ENCODE results near the gene AKAP6. TPM values are rescaled to one million over a fixed set of nuclear protein-coding genes. Genes with fewer than 3 reads are reported as not detected.

The AKAP6 gene
- total RNA-seq, 1 experiment from 2014 or later = 1.9 TPM

DNA sequence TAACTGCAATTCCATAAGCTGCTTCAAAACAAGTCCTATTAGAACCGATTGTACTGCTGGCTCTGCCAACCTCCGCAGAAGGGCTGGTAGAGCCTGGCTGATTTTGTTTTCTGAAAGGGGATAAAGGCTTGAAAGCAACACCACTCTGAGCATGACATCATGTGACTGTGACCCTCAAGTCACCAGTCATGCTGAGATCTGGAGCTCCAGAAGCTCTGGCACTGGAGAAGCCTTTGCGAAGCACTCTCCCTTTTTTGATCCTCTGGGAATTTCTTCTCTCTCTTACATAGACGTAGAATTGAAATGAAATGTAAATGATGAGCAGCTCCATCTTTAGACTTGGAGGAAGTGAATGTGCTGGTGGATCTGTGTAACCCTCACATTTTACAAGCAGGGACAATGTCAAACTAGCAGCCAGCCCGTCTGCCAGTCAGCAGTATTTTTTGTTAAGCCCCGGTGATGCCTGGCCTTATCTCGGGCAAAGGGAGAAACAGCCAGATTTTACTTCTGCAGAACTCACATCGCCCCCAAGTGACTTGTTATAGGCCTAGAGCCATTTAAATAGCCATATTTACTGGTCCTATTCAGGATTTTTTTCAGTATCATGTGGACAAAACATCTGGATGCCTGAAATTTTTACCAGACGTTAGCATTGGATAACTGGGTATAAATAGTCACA, 497.4 kb downstream of the AKAP6 start:
- Histone ChIP-seq H3K79me2 (ENCODE audit: insufficient read depth, low read length) (no peaks in the 10 kb centered on the region), H3K27me3 (ENCODE audit: insufficient read depth, low read length) (no peaks in the 10 kb centered on the region; the same call in none of the 2 replicates), H3K4me2 (ENCODE audit: low read length) (no peak overlapping the region), H3K9me3 (ENCODE audit: control insufficient read depth in 1 of 2, insufficient read depth in 1 of 2, low read depth in 1 of 2, low read length in 2 of 2) (no peaks in the 10 kb centered on the region), H3K9me2 (ENCODE audit: insufficient read depth) (no peaks in the 10 kb centered on the region), H2AFZ (ENCODE audit: low read depth, low read length, poor library complexity, severe bottlenecking) (no peak overlapping the region), H4K20me1 (ENCODE audit: insufficient read depth) (no peaks in the 10 kb centered on the region), H3K9ac (ENCODE audit: low read length) (no peak overlapping the region), H3K27ac (ENCODE audit: low read depth, low read length) (no peak overlapping the region), H3K4me3 (replicated peaks in 1 of 2; ENCODE audit: low read depth in 1 of 2, low read length in 2 of 2) (no peak overlapping the region), H3K4me1 (ENCODE audit: control insufficient read depth in 1 of 2, insufficient read depth in 2 of 2, low read length in 2 of 2) (no peaks in the 10 kb centered on the region), H3K36me3 (ENCODE audit: control insufficient read depth in 1 of 2, insufficient read depth in 2 of 2, low read length in 2 of 2) (no peaks in the 10 kb centered on the region)
- POLR2A ChIA-PET = no interaction called here
- intact Hi-C loops (cut with micrococcal nuclease) = no loop called here
- no peak for ATAC-seq
- no TSS peak for BruUV-seq (replicated peaks)
- CTCF ChIA-PET = no interaction called here
- no peak for DNase-seq (ENCODE audit: low read depth, low spot score)
- no peak for TF ChIP-seq POLR2A (IDR thresholded peaks at IDR 0.05; ENCODE audit: borderline replicate concordance, extremely low read depth, insufficient read depth, insufficient read length)
- TF ChIP-seq EZH2 (IDR thresholded peaks at IDR 0.05) = no peak
- no peak for TF ChIP-seq SIN3A (IDR thresholded peaks at IDR 0.05; ENCODE audit: low read depth)
- TF ChIP-seq, protein P1, sequence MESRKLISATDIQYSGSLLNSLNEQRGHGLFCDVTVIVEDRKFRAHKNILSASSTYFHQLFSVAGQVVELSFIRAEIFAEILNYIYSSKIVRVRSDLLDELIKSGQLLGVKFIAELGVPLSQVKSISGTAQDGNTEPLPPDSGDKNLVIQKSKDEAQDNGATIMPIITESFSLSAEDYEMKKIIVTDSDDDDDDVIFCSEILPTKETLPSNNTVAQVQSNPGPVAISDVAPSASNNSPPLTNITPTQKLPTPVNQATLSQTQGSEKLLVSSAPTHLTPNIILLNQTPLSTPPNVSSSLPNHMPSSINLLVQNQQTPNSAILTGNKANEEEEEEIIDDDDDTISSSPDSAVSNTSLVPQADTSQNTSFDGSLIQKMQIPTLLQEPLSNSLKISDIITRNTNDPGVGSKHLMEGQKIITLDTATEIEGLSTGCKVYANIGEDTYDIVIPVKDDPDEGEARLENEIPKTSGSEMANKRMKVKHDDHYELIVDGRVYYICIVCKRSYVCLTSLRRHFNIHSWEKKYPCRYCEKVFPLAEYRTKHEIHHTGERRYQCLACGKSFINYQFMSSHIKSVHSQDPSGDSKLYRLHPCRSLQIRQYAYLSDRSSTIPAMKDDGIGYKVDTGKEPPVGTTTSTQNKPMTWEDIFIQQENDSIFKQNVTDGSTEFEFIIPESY (IDR thresholded peaks at IDR 0.05; ENCODE audit: extremely low read depth, insufficient replicate concordance, low read length) = no peak
- TF ChIP-seq FOSL1 (IDR thresholded peaks at IDR 0.05; ENCODE audit: low read depth) = no peak
- TF ChIP-seq YY1 (IDR thresholded peaks at IDR 0.05; ENCODE audit: extremely low read depth, insufficient replicate concordance, low read depth, low read length) = no peak
- TF ChIP-seq CEBPB (IDR thresholded peaks at IDR 0.05; ENCODE audit: low read depth) = no peak
- TF ChIP-seq REST (IDR thresholded peaks at IDR 0.05; ENCODE audit: low read depth) = no peak
- RAD21 ChIA-PET (ENCODE audit: low non-redundant PET in 1 of 2, low total read pairs in 2 of 2, uncharacterized antibody in 2 of 2, unreplicated experiment in 2 of 2) = no interaction called here
